Thyroid gland (tissue), 4 donors: ENCODE data around the gene PDE6C.

Source experiments
- CTCF ChIP-seq, 6 experiments: fragments of 200-600 bp in 3 of 6; fragments of 450-650 bp in 3 of 6; sonication (generic) in 3 of 6; IDR thresholded peaks; one replicate each; pipeline ENCODE4 v1.5.1; 2016 to 2019; ENCODE audit warnings: antibody characterized with exemption in 6 of 6, mild to moderate bottlenecking in 2 of 6, inconsistent platforms in 1 of 6, moderate library complexity in 1 of 6
- POLR2A ChIP-seq, 2 donors: fragments of 450-650 bp; IDR thresholded peaks; one replicate each; pipeline ENCODE4 v1.6.1; 2017; ENCODE audit warnings: antibody characterized with exemption in 2 of 2, mild to moderate bottlenecking in 2 of 2, moderate library complexity in 1 of 2

GRCh38 chr10:93672022-93672678 lies 59.8 kb downstream of the PDE6C start:
- TF ChIP-seq CTCF (IDR thresholded peaks at IDR 0.05) (no peak), POLR2A (IDR thresholded peaks at IDR 0.05) (no peak)
